SW 1271 (cell line): ENCODE measurements around the gene CCDC85B.
"Not testable (repeated sequence)": the region's sequence is repeated elsewhere in the genome, so short reads cannot be mapped to it uniquely, and the experiment has no call there.

Source experiments
- DNase-seq, 2 experiments: peaks; one replicate each; lab custom pipeline; 2025; lab: John Stamatoyannopoulos, UW

The CCDC85B gene

GRCh38 chr11:65887723-65888162 lies 2.7 kb upstream of the CCDC85B start:
- no peak for DNase-seq

- peak; percentile 89 to 95 for DNase-seq
These were observed 2.2 kb upstream of the CCDC85B start, which contains the start of gene FIBP for GRCh38 chr11:65888163-65888814. TSS of gene FIBP (minus strand) at chr11:65888471. CDS start at chr11:65888418, 53 bp downstream.

- peak; percentile 73 to 80 for DNase-seq
These were observed 1.0 kb downstream of the CCDC85B start for GRCh38 chr11:65891219-65892136.

GRCh38 chr11:65892137-65892540 lies 1.7 kb downstream of the CCDC85B start:
- DNase-seq: not testable (repeated sequence)

- peak in 1 of 2 experiments; percentile 57 for DNase-seq
These were observed 2.3 kb downstream of the CCDC85B start for GRCh38 chr11:65892661-65893317.

GRCh38 chr11:65894034-65894591 lies 3.6 kb downstream of the CCDC85B start:
- DNase-seq: no peak

- DNase-seq: no peak
These were observed 5.1 kb downstream of the CCDC85B start for GRCh38 chr11:65895482-65895981.

GRCh38 chr11:65896034-65896999 lies 5.8 kb downstream of the CCDC85B start:
- DNase-seq: no peak

GRCh38 chr11:65897020-65897471 lies 6.6 kb downstream of the CCDC85B start:
- no peak for DNase-seq

- DNase-seq: no peak
These were observed 8.3 kb downstream of the CCDC85B start for GRCh38 chr11:65898656-65899355.

- peak in 1 of 2 experiments; percentile 63 for DNase-seq
These were observed 9.1 kb downstream of the CCDC85B start for GRCh38 chr11:65899356-65900124.

GRCh38 chr11:65900125-65900898 lies 9.8 kb downstream of the CCDC85B start, which contains the start of gene FOSL1:
TSS of gene FOSL1 (minus strand) at chr11:65900388. CDS start at chr11:65900339, 49 bp downstream.
- DNase-seq: peak; percentile 87 to 95

GRCh38 chr11:65900899-65901180 lies 10.4 kb downstream of the CCDC85B start:
- no peak for DNase-seq

GRCh38 chr11:65903068-65903481 lies 12.6 kb downstream of the CCDC85B start:
- DNase-seq: peak; percentile 91 to 97

GRCh38 chr11:65903715-65904114 lies 13.2 kb downstream of the CCDC85B start:
- DNase-seq: no peak

GRCh38 chr11:65906602-65907001 lies 16.1 kb downstream of the CCDC85B start:
- no peak for DNase-seq

GRCh38 chr11:65907878-65908277 lies 17.4 kb downstream of the CCDC85B start:
- no peak for DNase-seq
